ENCODE measurements around the gene BMP6. TPM values are rescaled to one million over a fixed set of nuclear protein-coding genes. Genes with fewer than 3 reads are reported as not detected.

Gene BMP6
- total RNA-seq, 1 experiment from 2014 or later: 0.28 TPM

GRCh38 chr6:7821426-7821825 is 95.5 kb downstream of the BMP6 start:
- Histone ChIP-seq H2BK20ac (ENCODE audit: low read depth, low read length, poor library complexity, severe bottlenecking) (no peak overlapping the region), H2BK120ac (ENCODE audit: low read depth, low read length, poor library complexity, severe bottlenecking) (no peak overlapping the region), H3K9me3 (ENCODE audit: control insufficient read depth, low read depth, low read length) (no peaks in the 10 kb centered on the region), H2BK15ac (ENCODE audit: low read depth, low read length) (no peak overlapping the region), H3K27me3 (ENCODE audit: insufficient read depth, low read length) (no peaks in the 10 kb centered on the region), H4K20me1 (ENCODE audit: control insufficient read depth, insufficient read depth, insufficient read length) (no peaks in the 10 kb centered on the region), H3K23ac (ENCODE audit: insufficient read length, low read depth, low read length) (no peak overlapping the region), H3K23me2 (ENCODE audit: insufficient read length, low read depth, low read length, poor library complexity, severe bottlenecking) (no peaks in the 10 kb centered on the region), H3K4me2 (ENCODE audit: insufficient read depth, insufficient read length, low read length) (no peak overlapping the region), H2AK5ac (ENCODE audit: insufficient read length, low read length) (no peak overlapping the region), H3K9ac (ENCODE audit: extremely low read depth, insufficient read length, low read length) (no peak overlapping the region), H3K18ac (ENCODE audit: insufficient read length, low read depth, low read length) (no peak overlapping the region), H4K5ac (ENCODE audit: insufficient read length, low read depth, low read length) (no peak overlapping the region), H3K79me2 (ENCODE audit: insufficient read depth, low read length) (no peaks in the 10 kb centered on the region), H3K56ac (ENCODE audit: insufficient read length, low read depth, low read length) (no peak overlapping the region), H3K4ac (ENCODE audit: low read depth, low read length) (no peak overlapping the region), H3K79me1 (ENCODE audit: insufficient read depth, low read depth, low read length, poor library complexity, severe bottlenecking) (no peaks in the 10 kb centered on the region), H2BK5ac (ENCODE audit: insufficient read length, low read length) (no peak overlapping the region), H3K27ac (ENCODE audit: insufficient read length, low read depth, low read length) (no peak overlapping the region), H3T11ph (ENCODE audit: low read length) (no peak overlapping the region), H4K91ac (ENCODE audit: insufficient read length, low read depth, low read length) (no peak overlapping the region), H4K8ac (replicated peaks; ENCODE audit: insufficient read length, low read depth, low read length) (no peak overlapping the region), H3K4me1 (ENCODE audit: insufficient read depth, low read length) (no peaks in the 10 kb centered on the region), H2BK12ac (ENCODE audit: insufficient read length, low read depth, low read length) (no peak overlapping the region), H2AFZ (ENCODE audit: low read length) (no peak overlapping the region), H3K14ac (ENCODE audit: insufficient read depth, low read length) (no peak overlapping the region)
- Mint-ChIP-seq H3K36me3 (ENCODE audit: insufficient read depth in 1 of 3, low read depth in 3 of 3) (no peaks in the 10 kb centered on the region), H3K27ac (no peak overlapping the region), H3K4me1 (peaks cover 5 to 6% of the 10 kb centered on the region in 2 experiments; a peak in 3 of 4 replicates), H3K27me3 (ENCODE audit: low read depth) (peaks cover 2% of the 10 kb centered on the region), H3K4me3 (no peak overlapping the region), H3K9me3 (no peaks in the 10 kb centered on the region)
- no peak for DNase-seq
- no CpG with 5 or more reads among the region's 5 CpGs for WGBS (ENCODE audit: extremely low coverage, insufficient read length, low lambda C conversion rate)
- TF ChIP-seq, protein P1, sequence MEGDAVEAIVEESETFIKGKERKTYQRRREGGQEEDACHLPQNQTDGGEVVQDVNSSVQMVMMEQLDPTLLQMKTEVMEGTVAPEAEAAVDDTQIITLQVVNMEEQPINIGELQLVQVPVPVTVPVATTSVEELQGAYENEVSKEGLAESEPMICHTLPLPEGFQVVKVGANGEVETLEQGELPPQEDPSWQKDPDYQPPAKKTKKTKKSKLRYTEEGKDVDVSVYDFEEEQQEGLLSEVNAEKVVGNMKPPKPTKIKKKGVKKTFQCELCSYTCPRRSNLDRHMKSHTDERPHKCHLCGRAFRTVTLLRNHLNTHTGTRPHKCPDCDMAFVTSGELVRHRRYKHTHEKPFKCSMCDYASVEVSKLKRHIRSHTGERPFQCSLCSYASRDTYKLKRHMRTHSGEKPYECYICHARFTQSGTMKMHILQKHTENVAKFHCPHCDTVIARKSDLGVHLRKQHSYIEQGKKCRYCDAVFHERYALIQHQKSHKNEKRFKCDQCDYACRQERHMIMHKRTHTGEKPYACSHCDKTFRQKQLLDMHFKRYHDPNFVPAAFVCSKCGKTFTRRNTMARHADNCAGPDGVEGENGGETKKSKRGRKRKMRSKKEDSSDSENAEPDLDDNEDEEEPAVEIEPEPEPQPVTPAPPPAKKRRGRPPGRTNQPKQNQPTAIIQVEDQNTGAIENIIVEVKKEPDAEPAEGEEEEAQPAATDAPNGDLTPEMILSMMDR (conservative IDR thresholded peaks at IDR 0.05): no peak
